CD4-positive, alpha-beta memory T cell (primary cell): ENCODE data around the gene THRA. TPM values are rescaled to one million over a fixed set of nuclear protein-coding genes. Genes with fewer than 3 reads are reported as not detected.

Experiments used
- CTCF ChIA-PET: fragments of 350-600 bp; sonication (Branson Sonifier 250); formaldehyde crosslinking; loops from one replicate; lab custom pipeline; 2021; ENCODE audit warnings: inconsistent platforms; ENCODE audit not compliant: partially characterized antibody; lab: Charles Lee
- POLR2A ChIA-PET: fragments of 350-600 bp; sonication (Branson Sonifier 250); formaldehyde crosslinking; loops from one replicate; lab custom pipeline; 2021; ENCODE audit not compliant: partially characterized antibody; lab: Charles Lee
- DNase-seq, 5 donors: peaks; one replicate each; pipeline versions ENCODE4 v3.0.0 to v3.0.0-alpha.2; 2020 to 2022; ENCODE audit warnings: mixed read lengths in 1 of 5
- H3K27ac ChIP-seq: one replicate; pipeline ENCODE4 v1.7.0; 2013; ENCODE audit warnings: low read depth, low read length
- H3K27me3 ChIP-seq: 2 replicates; pipeline ENCODE4 v1.7.0; 2013; ENCODE audit warnings: mild to moderate bottlenecking, low read length, moderate library complexity; ENCODE audit not compliant: insufficient read depth
- H3K36me3 ChIP-seq: 2 replicates; pipeline ENCODE4 v1.7.0; 2013; ENCODE audit warnings: mild to moderate bottlenecking, low read length, moderate library complexity; ENCODE audit not compliant: insufficient read depth
- H3K4me1 ChIP-seq: 2 replicates; pipeline ENCODE4 v1.7.0; 2013; ENCODE audit warnings: mild to moderate bottlenecking, low read length, moderate library complexity; ENCODE audit not compliant: insufficient read depth
- H3K4me3 ChIP-seq, 2 donors: one replicate each; pipeline ENCODE4 v1.7.0; 2013; ENCODE audit warnings: low read length in 2 of 2, mild to moderate bottlenecking in 1 of 2
- H3K9me3 ChIP-seq, 2 donors: one replicate each; pipeline ENCODE4 v1.7.0; 2013; ENCODE audit warnings: low read length in 2 of 2, control low read depth in 1 of 2; ENCODE audit not compliant: control insufficient read depth in 1 of 2
- H3K27ac Mint-ChIP-seq, 7 donors: one replicate each; pipeline ENCODE4 v1.8.0; 2020 to 2021; ENCODE audit warnings: mixed read lengths in 7 of 7, mild to moderate bottlenecking in 6 of 7, inconsistent platforms in 3 of 7, moderate library complexity in 3 of 7
- H3K27me3 Mint-ChIP-seq, 2 donors: one replicate each; pipeline ENCODE4 v1.8.0; 2020 to 2021; ENCODE audit warnings: mixed read lengths in 2 of 2
- H3K36me3 Mint-ChIP-seq, 2 donors: one replicate each; pipeline ENCODE4 v1.8.0; 2020 to 2021; ENCODE audit warnings: mixed read lengths in 2 of 2, inconsistent platforms in 1 of 2, mild to moderate bottlenecking in 1 of 2
- H3K4me1 Mint-ChIP-seq, 4 donors: one replicate each; pipeline ENCODE4 v1.8.0; 2020 to 2021; ENCODE audit warnings: mixed read lengths in 4 of 4, mild to moderate bottlenecking in 1 of 4
- H3K4me3 Mint-ChIP-seq, 8 donors: one replicate each; pipeline ENCODE4 v1.8.0; 2020 to 2021; ENCODE audit warnings: mixed read lengths in 8 of 8, mild to moderate bottlenecking in 7 of 8, moderate library complexity in 6 of 8, inconsistent platforms in 3 of 8
- H3K9me3 Mint-ChIP-seq, 8 donors: one replicate each; pipeline ENCODE4 v1.8.0; 2020 to 2021; ENCODE audit warnings: mixed read lengths in 8 of 8, mild to moderate bottlenecking in 5 of 8, inconsistent platforms in 3 of 8, moderate library complexity in 1 of 8
- intact Hi-C: fragments of 100-400 bp; cut with micrococcal nuclease; formaldehyde crosslinking; loops from one replicate; pipeline ENCODE4 v1.15.1; 2023
- polyA plus RNA-seq, 2 donors: library from polyadenylated mRNA; unstranded; fragments of 300-500 nt; fragmentation: Illumina TruSeq; gene quantifications; one replicate each; pipeline ENCODE4 v1.2.3, GENCODE V29; 2021
- total RNA-seq, 2 experiments: library from RNA; stranded (reverse); gene quantifications; one replicate each; pipeline ENCODE4 v1.2.3, GENCODE V29; 2021

THRA gene
- total and polyA plus RNA-seq, 4 experiments from 2014 or later = 5.8 to 41.3 (median 23.9) TPM

GRCh38 chr17:40028595-40028994, 34.2 kb upstream of the THRA start:
- no peak overlapping the region for H3K4me3 ChIP-seq
- H3K4me1 Mint-ChIP-seq = peaks cover 19 to 24% (median 21%) of the 10 kb centered on the region in 4 donors
- ChIA-PET CTCF (interaction anchor here (0.7 to 9.3 kb wide), 10 partner anchors 9 to 139 kb away, joined by 3 to 166 read pairs (median 10); partner anchors contain the start of genes CSF3 and MED24), POLR2A (no interaction called here)
- no peak overlapping the region for H3K4me3 Mint-ChIP-seq
- peaks cover 58% of the 10 kb centered on the region for H3K36me3 ChIP-seq
- no peaks in the 10 kb centered on the region for H3K9me3 Mint-ChIP-seq
- peaks cover 39 to 57% of the 10 kb centered on the region in 2 donors for H3K36me3 Mint-ChIP-seq
- H3K27me3 ChIP-seq = no peaks in the 10 kb centered on the region
- peaks cover 25% of the 10 kb centered on the region for H3K4me1 ChIP-seq
- intact Hi-C loops = no loop called here
- no peak for DNase-seq
- H3K9me3 ChIP-seq = no peaks in the 10 kb centered on the region
- H3K27me3 Mint-ChIP-seq = no peaks in the 10 kb centered on the region
- no peak overlapping the region for H3K27ac ChIP-seq
- no peak overlapping the region for H3K27ac Mint-ChIP-seq

- intact Hi-C loops = no loop called here
- ChIA-PET CTCF (interaction anchor here (1.1 to 9.3 kb wide), 3 partner anchors 19 to 55 kb away, joined by 4 to 166 read pairs (median 4); partner anchors contain the start of gene CSF3), POLR2A (no interaction called here)
- Histone ChIP-seq H3K27me3 (no peaks in the 10 kb centered on the region), H3K36me3 (peaks cover 58% of the 10 kb centered on the region), H3K27ac (no peak overlapping the region), H3K9me3 (no peaks in the 10 kb centered on the region), H3K4me3 (no peak overlapping the region), H3K4me1 (peaks cover 6% of the 10 kb centered on the region)
- Mint-ChIP-seq H3K36me3 (peaks cover 36 to 57% of the 10 kb centered on the region in 2 donors), H3K27ac (peak overlapping the region in 1 of 7 donors; percentile 36), H3K27me3 (no peaks in the 10 kb centered on the region), H3K4me1 (peaks cover 5 to 8% (median 6%) of the 10 kb centered on the region in 4 donors), H3K4me3 (no peak overlapping the region), H3K9me3 (no peaks in the 10 kb centered on the region)
- DNase-seq = no peak
These were observed 31.1 kb upstream of the THRA start for GRCh38 chr17:40031706-40032105.

- Histone ChIP-seq H3K27ac (no peak overlapping the region), H3K27me3 (no peaks in the 10 kb centered on the region), H3K4me3 (no peak overlapping the region), H3K9me3 (no peaks in the 10 kb centered on the region), H3K36me3 (peaks cover 57% of the 10 kb centered on the region), H3K4me1 (no peaks in the 10 kb centered on the region)
- H3K9me3 Mint-ChIP-seq = no peaks in the 10 kb centered on the region
- peak overlapping the region in 1 of 7 donors; percentile 24 for H3K27ac Mint-ChIP-seq
- ChIA-PET CTCF (interaction anchor here (1.1 to 9.3 kb wide), 3 partner anchors 20 to 54 kb away, joined by 4 to 166 read pairs (median 4); partner anchors contain the start of gene CSF3), POLR2A (no interaction called here)
- no peak for DNase-seq
- H3K4me3 Mint-ChIP-seq = no peak overlapping the region
- intact Hi-C loops = no loop called here
- H3K4me1 Mint-ChIP-seq = peaks cover 0 to 4% (median 0%) of the 10 kb centered on the region in 4 donors
- peaks cover 36 to 53% of the 10 kb centered on the region in 2 donors for H3K36me3 Mint-ChIP-seq
- no peaks in the 10 kb centered on the region for H3K27me3 Mint-ChIP-seq
These were observed 30.1 kb upstream of the THRA start for GRCh38 chr17:40032322-40033320.

- CTCF ChIA-PET = interaction anchor here (1.6 kb wide), 1 partner anchor 33 kb away, joined by 4 read pairs; no protein-coding TSS in a partner anchor
These were observed 29.4 kb upstream of the THRA start for GRCh38 chr17:40033339-40033738.

GRCh38 chr17:40034426-40035161, 28.2 kb upstream of the THRA start:
- peaks cover 28 to 40% of the 10 kb centered on the region in 2 donors for H3K36me3 Mint-ChIP-seq
- CTCF ChIA-PET = interaction anchor here (1.0 to 1.6 kb wide), 3 partner anchors 8 to 134 kb away, joined by 3 to 5 read pairs (median 3); no protein-coding TSS in a partner anchor

More at GRCh38 chr17:40033339-40033738, 29.4 kb upstream of the THRA start:
- no peaks in the 10 kb centered on the region for H3K27me3 Mint-ChIP-seq
- Histone ChIP-seq H3K36me3 (peaks cover 57% of the 10 kb centered on the region), H3K4me3 (no peak overlapping the region), H3K27ac (no peak overlapping the region), H3K4me1 (no peaks in the 10 kb centered on the region), H3K9me3 (no peaks in the 10 kb centered on the region), H3K27me3 (no peaks in the 10 kb centered on the region)
- no peaks in the 10 kb centered on the region for H3K9me3 Mint-ChIP-seq
- DNase-seq = no peak
- POLR2A ChIA-PET = no interaction called here
- intact Hi-C loops = no loop called here
- no peak overlapping the region for H3K27ac Mint-ChIP-seq
- H3K4me3 Mint-ChIP-seq = no peak overlapping the region
- peaks cover 0 to 3% (median 0%) of the 10 kb centered on the region in 4 donors for H3K4me1 Mint-ChIP-seq
- H3K36me3 Mint-ChIP-seq = peaks cover 36 to 50% of the 10 kb centered on the region in 2 donors

GRCh38 chr17:40035162-40035559, 27.6 kb upstream of the THRA start:
- Mint-ChIP-seq H3K9me3 (no peaks in the 10 kb centered on the region), H3K27ac (no peak overlapping the region), H3K4me3 (no peak overlapping the region), H3K4me1 (peaks cover 0 to 5% (median 2%) of the 10 kb centered on the region in 4 donors), H3K36me3 (peaks cover 25 to 36% of the 10 kb centered on the region in 2 donors), H3K27me3 (no peaks in the 10 kb centered on the region)
- H3K27ac ChIP-seq = no peak overlapping the region
- peaks cover 43% of the 10 kb centered on the region for H3K36me3 ChIP-seq
- no peaks in the 10 kb centered on the region for H3K9me3 ChIP-seq
- no peaks in the 10 kb centered on the region for H3K4me1 ChIP-seq
- ChIA-PET POLR2A (no interaction called here), CTCF (interaction anchor here (0.8 to 1.6 kb wide), 4 partner anchors 9 to 133 kb away, joined by 3 to 5 read pairs (median 4); no protein-coding TSS in a partner anchor)
- H3K27me3 ChIP-seq = no peaks in the 10 kb centered on the region
- no peak overlapping the region for H3K4me3 ChIP-seq
- DNase-seq = no peak
- intact Hi-C loops = no loop called here

More at GRCh38 chr17:40034426-40035161, 28.2 kb upstream of the THRA start:
- Histone ChIP-seq H3K27me3 (no peaks in the 10 kb centered on the region), H3K9me3 (no peaks in the 10 kb centered on the region), H3K36me3 (peaks cover 45% of the 10 kb centered on the region), H3K27ac (no peak overlapping the region), H3K4me1 (no peaks in the 10 kb centered on the region), H3K4me3 (no peak overlapping the region)
- H3K9me3 Mint-ChIP-seq = no peaks in the 10 kb centered on the region
- no peak overlapping the region for H3K27ac Mint-ChIP-seq
- peaks cover 0 to 5% (median 2%) of the 10 kb centered on the region in 4 donors for H3K4me1 Mint-ChIP-seq
- POLR2A ChIA-PET = no interaction called here
- H3K27me3 Mint-ChIP-seq = no peaks in the 10 kb centered on the region
- intact Hi-C loops = no loop called here
- H3K4me3 Mint-ChIP-seq = no peak overlapping the region
- no peak for DNase-seq
